Thyroid gland (tissue), 4 donors: ENCODE data around the gene ZBTB4. TPM values are rescaled to one million over a fixed set of nuclear protein-coding genes. Genes with fewer than 3 reads are reported as not detected.
"Not testable (repeated sequence)": the region's sequence is repeated elsewhere in the genome, so short reads cannot be mapped to it uniquely, and the experiment has no call there.

Source experiments
- DNase-seq, 2 donors: peaks; one replicate each; pipeline ENCODE4 v3.0.0-alpha.2; 2019
- H3K27ac ChIP-seq, 3 donors: fragments of 200-600 bp; sonication (generic); 1 replicate in 2 of 3; 2 replicates in 1 of 3; pipeline ENCODE4 v1.5.1; 2016 to 2019; ENCODE audit warnings: mild to moderate bottlenecking in 1 of 3, moderate library complexity in 1 of 3
- H3K27me3 ChIP-seq: fragments of 200-600 bp; sonication (generic); one replicate; pipeline ENCODE4 v1.5.1; 2019
- H3K36me3 ChIP-seq, 2 donors: fragments of 200-600 bp; sonication (generic); one replicate each; pipeline ENCODE4 v1.5.1; 2016 to 2019
- H3K4me1 ChIP-seq, 2 donors: fragments of 200-600 bp; sonication (generic); one replicate each; pipeline ENCODE4 v1.5.1; 2017 to 2019
- H3K4me3 ChIP-seq, 3 donors: fragments of 200-600 bp; sonication (generic); replicated peaks in 1 of 3; 1 replicate in 2 of 3; 2 replicates in 1 of 3; pipeline ENCODE4 v1.5.1; 2016; ENCODE audit warnings: mild to moderate bottlenecking in 1 of 3
- H3K9me3 ChIP-seq: fragments of 200-600 bp; sonication (generic); one replicate; pipeline ENCODE4 v1.5.1; 2017
- POLR2A ChIP-seq, 2 donors: fragments of 450-650 bp; IDR thresholded peaks; one replicate each; pipeline ENCODE4 v1.6.1; 2017; ENCODE audit warnings: antibody characterized with exemption in 2 of 2, mild to moderate bottlenecking in 2 of 2, moderate library complexity in 1 of 2
- WGBS, 2 donors: methylation state at CpG; one replicate each; pipeline ENCODE4 v1.1.5; 2017; 5-methylcytosine and 5-hydroxymethylcytosine counted together
- intact Hi-C: fragments of 100-400 bp; cut with DNase I; formaldehyde crosslinking; loops from one replicate; pipeline ENCODE4 v1.15.1; 2023
- total RNA-seq, 4 donors: library from RNA; depleted of rRNA; stranded (reverse); fragments of >200 nt; gene quantifications; one replicate each; pipeline ENCODE4 v1.2.3, GENCODE V29; 2016
- TF ChIP-seq, protein P1 (sequence below), 6 experiments: fragments of 200-600 bp in 3 of 6; fragments of 450-650 bp in 3 of 6; sonication (generic) in 3 of 6; IDR thresholded peaks; one replicate each; pipeline ENCODE4 v1.5.1; 2016 to 2019; ENCODE audit warnings: antibody characterized with exemption in 6 of 6, mild to moderate bottlenecking in 2 of 6, inconsistent platforms in 1 of 6, moderate library complexity in 1 of 6

ZBTB4 gene
- total RNA-seq, 4 donors from 2014 or later: 58.5 to 85.2 (median 79.9) TPM

DNA sequence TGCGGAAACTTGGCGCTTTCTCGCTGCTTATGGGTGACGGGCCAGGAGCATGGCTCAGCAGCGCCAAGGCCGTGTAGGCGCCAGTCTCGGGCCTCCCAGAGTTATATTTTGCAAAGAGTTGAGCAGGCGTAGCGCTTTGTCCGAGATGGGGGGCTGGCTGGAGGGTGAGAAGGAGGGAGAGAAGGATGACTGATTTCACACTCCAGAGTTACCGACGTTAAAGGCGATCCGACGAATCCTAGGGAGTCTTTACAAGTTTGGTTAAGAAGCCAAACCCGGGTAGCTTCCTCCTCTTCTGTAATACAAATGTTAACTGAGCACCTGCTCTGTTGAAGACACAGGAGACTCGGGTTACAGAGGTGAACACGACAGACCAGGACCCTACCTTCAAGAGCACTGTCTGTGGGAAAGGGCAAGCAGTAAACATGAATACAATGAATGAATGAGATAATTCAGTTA lies 5.5 kb upstream of the ZBTB4 start:
- no peak for DNase-seq
- no peak for TF ChIP-seq POLR2A (IDR thresholded peaks at IDR 0.05)
- TF ChIP-seq, protein P1, sequence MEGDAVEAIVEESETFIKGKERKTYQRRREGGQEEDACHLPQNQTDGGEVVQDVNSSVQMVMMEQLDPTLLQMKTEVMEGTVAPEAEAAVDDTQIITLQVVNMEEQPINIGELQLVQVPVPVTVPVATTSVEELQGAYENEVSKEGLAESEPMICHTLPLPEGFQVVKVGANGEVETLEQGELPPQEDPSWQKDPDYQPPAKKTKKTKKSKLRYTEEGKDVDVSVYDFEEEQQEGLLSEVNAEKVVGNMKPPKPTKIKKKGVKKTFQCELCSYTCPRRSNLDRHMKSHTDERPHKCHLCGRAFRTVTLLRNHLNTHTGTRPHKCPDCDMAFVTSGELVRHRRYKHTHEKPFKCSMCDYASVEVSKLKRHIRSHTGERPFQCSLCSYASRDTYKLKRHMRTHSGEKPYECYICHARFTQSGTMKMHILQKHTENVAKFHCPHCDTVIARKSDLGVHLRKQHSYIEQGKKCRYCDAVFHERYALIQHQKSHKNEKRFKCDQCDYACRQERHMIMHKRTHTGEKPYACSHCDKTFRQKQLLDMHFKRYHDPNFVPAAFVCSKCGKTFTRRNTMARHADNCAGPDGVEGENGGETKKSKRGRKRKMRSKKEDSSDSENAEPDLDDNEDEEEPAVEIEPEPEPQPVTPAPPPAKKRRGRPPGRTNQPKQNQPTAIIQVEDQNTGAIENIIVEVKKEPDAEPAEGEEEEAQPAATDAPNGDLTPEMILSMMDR (IDR thresholded peaks at IDR 0.05): no peak
- intact Hi-C loops: loop anchor here (10.0 kb wide), 1 partner anchor 130 kb away; the partner anchor contains the start of genes KCTD11 and TMEM95
- peak overlapping the region in 2 of 3 donors; percentile 46 to 55 for H3K27ac ChIP-seq
- H3K4me3 ChIP-seq: peak overlapping the region in 2 of 3 donors; percentile 31 to 32
- no peaks in the 10 kb centered on the region for H3K27me3 ChIP-seq
- 0% methylated on average over 12 to 19 of the region's 19 CpGs for WGBS, 2 donors
- H3K9me3 ChIP-seq: no peaks in the 10 kb centered on the region
- H3K4me1 ChIP-seq: peaks cover 39 to 72% of the 10 kb centered on the region in 2 donors
- H3K36me3 ChIP-seq: no peaks in the 10 kb centered on the region

DNA sequence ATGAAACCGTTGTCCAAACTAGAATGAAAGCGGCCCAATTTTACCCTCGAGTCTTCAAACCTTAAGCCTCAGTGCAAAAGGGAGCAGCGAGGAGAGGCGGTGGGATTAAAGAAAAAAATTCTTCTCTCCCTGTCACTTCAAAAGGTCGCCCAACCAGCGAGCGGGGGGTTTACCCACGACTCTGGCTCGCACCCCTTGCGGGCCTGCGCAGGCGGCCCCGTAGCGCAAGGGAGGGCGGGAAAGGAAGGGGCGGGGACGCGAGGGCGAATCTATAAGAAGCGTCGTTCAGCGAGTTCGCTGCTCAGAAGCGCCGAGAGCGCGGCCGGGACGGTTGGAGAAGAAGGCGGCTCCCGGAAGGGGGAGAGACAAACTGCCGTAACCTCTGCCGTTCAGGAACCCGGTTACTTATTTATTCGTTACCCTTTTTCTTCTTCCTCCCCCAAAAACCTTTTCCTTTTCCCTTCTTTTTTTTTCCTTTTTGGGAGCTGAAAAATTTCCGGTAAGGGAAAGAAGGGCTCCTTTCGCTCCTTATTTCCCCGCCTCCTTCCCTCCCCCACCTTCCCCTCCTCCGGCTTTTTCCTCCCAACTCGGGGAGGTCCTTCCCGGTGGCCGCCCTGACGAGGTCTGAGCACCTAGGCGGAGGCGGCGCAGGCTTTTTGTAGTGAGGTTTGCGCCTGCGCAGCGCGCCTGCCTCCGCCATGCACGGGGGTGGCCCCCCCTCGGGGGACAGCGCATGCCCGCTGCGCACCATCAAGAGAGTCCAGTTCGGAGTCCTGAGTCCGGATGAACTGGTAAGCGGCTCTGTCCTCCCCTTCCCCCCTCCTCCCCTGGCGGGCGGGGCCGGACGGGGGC lies 4.9 kb upstream of the ZBTB4 start, which contains the start of gene POLR2A:
Gene POLR2A, plus strand, starts transcription at position 300 of the 852 bp plus-strand sequence.
- no peaks in the 10 kb centered on the region for H3K27me3 ChIP-seq
- intact Hi-C loops: loop anchor here (10.0 kb wide), 1 partner anchor 129 kb away; the partner anchor contains the start of genes KCTD11 and TMEM95

DNA sequence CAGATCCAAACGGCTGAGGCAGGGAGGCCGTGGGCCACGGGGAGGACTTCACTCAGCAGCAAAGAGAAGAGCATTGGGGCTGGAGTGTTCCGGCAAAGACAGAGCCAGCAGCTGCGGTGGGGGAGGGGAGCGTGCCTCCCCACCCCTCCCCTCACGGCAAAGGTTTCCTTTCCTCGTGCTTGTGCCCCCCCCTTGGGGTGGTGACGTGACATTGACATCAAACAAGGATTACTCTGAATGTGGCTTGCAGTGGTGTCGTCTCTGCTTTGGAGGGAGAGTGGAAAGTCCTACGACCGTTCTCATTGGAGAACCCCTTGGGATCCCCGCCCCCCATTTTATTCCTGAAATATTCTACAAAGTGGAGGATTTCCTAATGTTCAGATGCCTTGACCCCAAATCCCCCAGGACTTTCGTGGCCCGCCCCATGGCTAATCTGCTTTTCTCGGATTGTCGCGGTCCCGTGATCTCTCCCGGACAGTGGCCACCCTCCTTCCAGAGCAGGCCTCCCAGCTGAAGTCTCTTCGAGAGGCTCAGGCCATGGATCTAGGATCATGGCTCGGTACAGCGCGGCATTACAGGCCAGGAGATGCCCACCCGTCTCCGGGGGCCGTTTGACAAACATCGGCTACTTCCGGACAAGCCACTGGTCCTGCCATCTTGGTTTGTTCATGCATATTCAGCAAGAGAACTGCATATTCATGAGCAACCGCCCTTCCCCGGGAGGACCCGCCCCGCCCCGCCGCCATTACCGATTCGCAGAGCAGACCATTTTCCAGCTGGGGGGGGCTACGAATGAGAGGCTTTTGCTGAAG lies 4.0 kb upstream of the ZBTB4 start:
- Histone ChIP-seq H3K36me3 (no peaks in the 10 kb centered on the region), H3K27me3 (no peaks in the 10 kb centered on the region), H3K27ac (peak overlapping the region; percentile 91 to 99 (median 98)), H3K4me1 (peaks cover 37 to 60% of the 10 kb centered on the region in 2 donors), H3K4me3 (peak overlapping the region; percentile 41 to 67 (median 47)), H3K9me3 (no peaks in the 10 kb centered on the region)
- WGBS, 2 donors: 0 to 1% methylated on average over 27 to 32 of the region's 38 CpGs
- TF ChIP-seq POLR2A (IDR thresholded peaks at IDR 0.05): peak in 1 of 2 donors; percentile 75
- TF ChIP-seq, protein P1 (IDR thresholded peaks at IDR 0.05): no peak
- DNase-seq: peak; percentile 97
- intact Hi-C loops: loop anchor here (10.0 kb wide), 1 partner anchor 129 kb away; the partner anchor contains the start of genes KCTD11 and TMEM95

More for the DNA sequence above, 4.9 kb upstream of the ZBTB4 start, which contains the start of gene POLR2A:
- Histone ChIP-seq H3K9me3 (no peaks in the 10 kb centered on the region), H3K27ac (peak within 1 kb of the TSS; percentile 91 to 99 (median 98)), H3K36me3 (no peaks in the 10 kb centered on the region), H3K4me3 (peak within 1 kb of the TSS; percentile 41 to 67 (median 47)), H3K4me1 (peaks cover 42 to 67% of the 10 kb centered on the region in 2 donors)
- 1% methylated on average over 53 to 55 of the region's 64 CpGs for WGBS, 2 donors
- TF ChIP-seq, protein P1 (IDR thresholded peaks at IDR 0.05): peak in 2 of 6 experiments; percentile 15 to 32
- TF ChIP-seq POLR2A (IDR thresholded peaks at IDR 0.05): peak; percentile 99 to 100
- peak; percentile 99 for DNase-seq

DNA sequence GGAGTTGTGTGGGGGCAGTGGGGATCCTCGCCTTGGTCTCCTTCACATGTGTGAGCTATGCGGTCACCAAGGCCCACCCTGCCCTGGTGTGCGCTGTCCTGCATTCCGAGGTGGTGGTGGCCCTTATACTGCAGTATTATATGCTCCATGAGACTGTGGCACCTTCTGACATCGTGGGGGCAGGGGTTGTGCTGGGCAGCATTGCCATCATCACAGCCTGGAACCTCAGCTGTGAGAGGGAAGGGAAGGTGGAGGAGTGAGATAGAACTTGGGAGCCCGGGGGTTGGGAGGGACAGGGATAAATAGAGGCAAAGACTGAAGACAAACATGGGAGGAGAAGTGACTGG lies 3.3 kb upstream of the ZBTB4 start:
- intact Hi-C loops: loop anchor here (10.0 kb wide), 1 partner anchor 128 kb away; the partner anchor contains the start of genes KCTD11 and TMEM95
- H3K9me3 ChIP-seq, H3K27me3 ChIP-seq, H3K36me3 ChIP-seq, DNase-seq: not testable (repeated sequence)
- H3K4me1 ChIP-seq: peaks cover 43 to 64% of the 10 kb centered on the region in 2 donors
- peak overlapping the region in 1 of 3 donors; percentile 67 for H3K4me3 ChIP-seq
- WGBS, 2 donors: 68 to 77% methylated on average over 5 of the region's 6 CpGs
- peak overlapping the region; percentile 91 to 99 (median 98) for H3K27ac ChIP-seq

DNA sequence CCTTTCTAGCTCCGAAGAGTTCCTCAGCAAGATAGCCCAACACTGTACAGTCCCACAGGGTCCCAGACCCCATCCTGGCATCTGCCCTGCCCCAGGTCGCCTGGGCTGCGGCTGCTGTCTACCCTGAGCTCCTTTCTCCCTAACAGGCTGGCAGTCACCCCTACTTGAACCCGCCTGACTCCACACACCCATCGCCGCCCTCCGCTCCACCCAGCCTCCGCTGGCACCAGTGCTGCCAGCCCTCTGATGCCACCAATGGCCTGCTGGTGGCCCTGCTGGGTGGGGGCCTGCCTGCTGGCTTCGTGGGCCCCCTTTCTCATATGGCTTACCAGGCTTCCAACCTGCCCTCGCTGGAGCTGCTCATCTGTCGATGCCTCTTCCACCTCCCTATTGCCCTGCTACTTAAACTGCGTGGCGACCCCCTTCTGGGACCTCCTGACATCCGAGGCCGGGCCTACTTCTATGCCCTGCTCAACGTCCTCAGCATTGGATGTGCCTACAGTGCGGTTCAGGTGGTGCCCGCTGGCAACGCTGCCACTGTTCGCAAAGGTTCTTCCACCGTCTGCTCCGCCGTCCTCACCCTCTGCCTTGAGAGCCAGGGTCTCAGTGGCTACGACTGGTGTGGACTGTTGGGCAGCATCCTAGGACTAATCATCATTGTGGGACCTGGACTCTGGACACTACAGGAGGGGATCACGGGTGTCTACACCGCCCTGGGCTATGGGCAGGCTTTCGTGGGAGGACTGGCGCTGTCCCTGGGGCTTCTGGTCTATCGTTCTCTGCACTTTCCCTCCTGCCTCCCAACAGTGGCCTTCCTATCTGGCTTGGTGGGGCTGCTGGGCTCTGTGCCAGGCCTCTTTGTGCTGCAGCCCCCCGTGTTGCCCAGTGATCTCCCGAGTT lies 2.7 kb upstream of the ZBTB4 start:
- WGBS, 2 donors: 93 to 97% methylated on average over 28 to 29 of the region's 31 CpGs
- intact Hi-C loops: loop anchor here (10.0 kb wide), 1 partner anchor 127 kb away; the partner anchor contains the start of genes KCTD11 and TMEM95
- H3K27me3 ChIP-seq, DNase-seq, H3K36me3 ChIP-seq, H3K4me3 ChIP-seq, H3K9me3 ChIP-seq: not testable (repeated sequence)
- Histone ChIP-seq H3K27ac (peak overlapping the region in 2 of 3 donors; percentile 98 to 99), H3K4me1 (peaks cover 43 to 62% of the 10 kb centered on the region in 2 donors)

DNA sequence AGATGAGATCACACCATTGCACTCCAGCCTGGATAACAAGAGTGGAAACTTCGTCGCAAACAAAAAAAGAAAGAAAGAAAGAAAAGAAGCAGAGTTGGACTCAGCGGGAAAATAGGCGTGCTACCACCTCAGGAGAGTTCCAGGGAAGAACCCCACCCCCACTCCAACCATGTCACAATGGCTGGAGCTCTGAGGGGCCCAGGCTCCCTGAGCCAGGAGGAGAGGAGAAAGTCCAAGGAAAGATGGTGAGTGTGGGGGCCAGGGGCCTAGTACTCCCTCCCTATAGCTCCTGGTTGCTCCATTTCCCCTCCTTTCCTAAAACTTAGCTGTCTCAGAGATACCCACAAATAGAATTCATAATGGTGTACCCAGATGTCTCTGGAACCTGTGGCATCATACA lies 1.8 kb upstream of the ZBTB4 start, which contains the start of gene SLC35G6:
Gene SLC35G6, plus strand, starts transcription at position 172 of the 400 bp plus-strand sequence. Its CDS starts 71 bp downstream, at position 243.
- intact Hi-C loops: loop anchor here (10.0 kb wide), 1 partner anchor 126 kb away; the partner anchor contains the start of genes KCTD11 and TMEM95
- not testable (repeated sequence) for H3K9me3 ChIP-seq, H3K27me3 ChIP-seq, H3K4me3 ChIP-seq, H3K36me3 ChIP-seq, DNase-seq
- 87 to 91% methylated on average over 4 of the region's 4 CpGs for WGBS, 2 donors
- H3K4me1 ChIP-seq: peaks cover 43 to 62% of the 10 kb centered on the region in 2 donors
- H3K27ac ChIP-seq: peak within 1 kb of the TSS; percentile 100
